Kidney (tissue), 14 donors: Measurements from ENCODE around the gene PJVK. TPM values are rescaled to one million over a fixed set of nuclear protein-coding genes. Genes with fewer than 3 reads are reported as not detected.

Source experiments
- DNase-seq, 5 donors: peaks; one replicate each; pipeline ENCODE4 v3.0.0-alpha.2; 2013 to 2020
- FAIRE-seq: peaks from 2 replicates; lab custom pipeline; 2012; peaks lifted over from hg19 to GRCh38; lab: Jason Lieb, UNC
- H3K27ac ChIP-seq, 2 donors: one replicate each; pipeline ENCODE4 v1.7.0; 2013; ENCODE audit warnings: low read depth in 2 of 2, low read length in 2 of 2, inconsistent platforms in 1 of 2
- H3K27me3 ChIP-seq: one replicate; pipeline ENCODE4 v1.7.1; 2013; ENCODE audit warnings: low read length, inconsistent platforms; ENCODE audit not compliant: control insufficient read depth, insufficient read depth
- H3K36me3 ChIP-seq, 3 donors: one replicate each; pipeline versions ENCODE4 v1.7.0 to v1.7.1; 2013; ENCODE audit warnings: low read length in 3 of 3, control low read depth in 1 of 3, inconsistent platforms in 1 of 3; ENCODE audit not compliant: insufficient read depth in 3 of 3, control insufficient read depth in 2 of 3
- H3K4me1 ChIP-seq, 3 donors: one replicate each; pipeline versions ENCODE4 v1.7.0 to v1.7.1; 2013; ENCODE audit warnings: low read length in 3 of 3, inconsistent platforms in 1 of 3, low read depth in 1 of 3; ENCODE audit not compliant: control insufficient read depth in 2 of 3, insufficient read depth in 2 of 3
- H3K4me3 ChIP-seq, 3 donors: one replicate each; pipeline versions ENCODE4 v1.7.0 to v1.8.1; 2013; ENCODE audit warnings: low read length in 3 of 3, control low read depth in 1 of 3, inconsistent platforms in 1 of 3
- H3K9ac ChIP-seq, 3 donors: one replicate each; pipeline versions ENCODE4 v1.7.0 to v1.7.1; 2013; ENCODE audit warnings: low read length in 3 of 3, control low read depth in 1 of 3, inconsistent platforms in 1 of 3
- H3K9me3 ChIP-seq, 3 donors: one replicate each; pipeline versions ENCODE4 v1.7.0 to v1.7.1; 2013; ENCODE audit warnings: low read length in 3 of 3, control low read depth in 1 of 3, inconsistent platforms in 1 of 3; ENCODE audit not compliant: control insufficient read depth in 2 of 3, insufficient read depth in 1 of 3
- CTCF ChIP-seq: IDR thresholded peaks from 3 replicates; pipeline ENCODE4 v1.5.1; 2012; ENCODE audit warnings: mild to moderate bottlenecking, moderate library complexity, borderline replicate concordance; ENCODE audit not compliant: insufficient read depth; ENCODE audit errors: extremely low read depth
- intact Hi-C: fragments of 100-400 bp; cut with DNase I; formaldehyde crosslinking; loops from one replicate; pipeline ENCODE4 v1.11.1; 2022
- polyA plus RNA-seq: library from polyadenylated mRNA; stranded (reverse); fragments of 350-450 nt; fragmentation: Illumina TruSeq; extraction: RNeasy Lipid Tissue Mini Kit (QIAGEN cat#74804); gene quantifications from one replicate; pipeline ENCODE4 v1.2.3, GENCODE V29; 2014; ENCODE audit warnings: low read depth, low replicate concordance; ENCODE audit not compliant: insufficient read depth
- total RNA-seq: library from RNA; stranded (reverse); fragmentation: NEBNext Ultra II Directional; extraction: Animal tissue kit (Norgen Biotek cat#: 25700); gene quantifications from one replicate; pipeline ENCODE4 v1.2.1, GENCODE V29; 2021
- donor health status: control.
- donor health status: control.
- donor health status: control.
- donor health status: control.
- donor health status: control.
- donor health status: DM: yes; HTN: yes; CAD: no.
- donor health status: Normal renal cell carcinoma (clear cell type).

PJVK gene
- total and polyA plus RNA-seq, 2 donors from 2014 or later, result 4.3 to 6.2 TPM

- Histone ChIP-seq H3K9me3 (no peaks in the 10 kb centered on the region), H3K36me3 (no peaks in the 10 kb centered on the region), H3K4me3 (peak overlapping the region; percentile 86 to 99 (median 97)), H3K27ac (peak overlapping the region; percentile 93 to 96), H3K4me1 (peaks cover 0 to 23% (median 7%) of the 10 kb centered on the region in 3 donors), H3K9ac (peak overlapping the region in 2 of 3 donors; percentile 90 to 99), H3K27me3 (no peaks in the 10 kb centered on the region)
- DNase-seq, result no peak
- FAIRE-seq, result no peak
- intact Hi-C loops, result no loop called here
- TF ChIP-seq CTCF, result no peak
These were observed 28.1 kb downstream of the PJVK start for GRCh38 chr2:178479275-178479616.

GRCh38 chr2:178479758-178480226 is 28.6 kb downstream of the PJVK start:
- FAIRE-seq (no peak), DNase-seq (no peak)
- Histone ChIP-seq H3K36me3 (no peaks in the 10 kb centered on the region), H3K9ac (peak overlapping the region in 1 of 3 donors; percentile 36), H3K4me1 (peaks cover 0 to 23% (median 12%) of the 10 kb centered on the region in 3 donors), H3K27ac (peak overlapping the region; percentile 79 to 93), H3K9me3 (no peaks in the 10 kb centered on the region), H3K27me3 (no peaks in the 10 kb centered on the region), H3K4me3 (peak overlapping the region; percentile 31 to 97 (median 59))
- no peak for TF ChIP-seq CTCF
- intact Hi-C loops, result no loop called here

DNA sequence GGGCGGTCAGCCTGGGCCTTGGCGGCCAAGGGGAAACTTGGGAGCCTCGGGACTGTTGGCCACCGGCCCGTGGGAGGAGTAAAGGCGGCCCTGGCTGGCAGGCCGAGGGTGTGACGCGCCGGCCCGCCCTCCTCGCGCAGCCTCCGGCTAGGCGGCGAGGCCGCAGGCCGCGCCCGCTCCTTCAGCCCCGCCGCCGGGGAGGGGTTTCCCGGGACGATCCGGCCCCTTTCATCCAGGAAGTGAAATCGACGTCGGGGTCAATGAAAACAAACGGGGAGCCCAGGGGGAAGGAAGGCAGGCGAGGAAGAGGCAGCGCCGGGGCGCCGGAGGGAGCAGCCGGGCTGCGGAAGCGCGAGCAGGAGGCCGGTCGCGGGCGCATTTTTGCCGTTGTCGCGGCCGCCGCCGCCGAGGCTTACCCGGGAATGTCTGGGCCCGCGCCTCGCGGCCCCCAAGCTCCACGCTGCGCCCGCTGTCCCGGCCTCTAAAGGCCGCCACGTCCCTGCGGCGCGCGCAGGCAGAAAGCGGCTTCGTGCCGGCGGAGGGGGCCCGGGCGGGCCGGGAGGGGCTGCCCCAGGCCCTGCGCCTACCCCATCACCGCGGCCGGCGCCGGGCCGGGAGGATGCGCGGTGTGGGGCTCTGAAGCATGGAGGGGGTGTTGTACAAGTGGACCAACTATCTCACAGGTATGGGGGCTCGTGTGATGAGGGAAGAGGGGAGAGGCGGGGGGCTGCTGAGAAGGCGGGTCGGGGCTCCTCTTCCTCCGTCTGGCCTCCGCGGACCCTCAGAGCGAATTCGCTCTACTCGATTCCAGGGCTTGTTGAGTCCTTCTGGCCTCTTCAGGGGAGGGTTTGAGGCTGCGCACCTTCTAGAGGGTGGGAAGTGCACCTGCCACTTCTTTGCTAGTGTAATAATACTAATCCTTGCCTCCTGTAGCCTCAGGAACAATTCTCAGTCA is 29.3 kb downstream of the PJVK start, which contains the start of gene PLEKHA3:
Gene PLEKHA3, plus strand, starts transcription at position 231 of the 955 bp plus-strand sequence. Its CDS starts 413 bp downstream, at position 644.
- peaks cover 0 to 23% (median 12%) of the 10 kb centered on the region in 3 donors for H3K4me1 ChIP-seq
- H3K27ac ChIP-seq, result peak within 1 kb of the TSS; percentile 93 to 96
- no peaks in the 10 kb centered on the region for H3K36me3 ChIP-seq
- H3K27me3 ChIP-seq, result no peaks in the 10 kb centered on the region
- H3K9me3 ChIP-seq, result no peaks in the 10 kb centered on the region
- peak within 1 kb of the TSS; percentile 63 to 99 (median 90) for H3K9ac ChIP-seq
- intact Hi-C loops, result no loop called here
- DNase-seq (peak; percentile 91 to 99 (median 95)), FAIRE-seq (no peak)
- no peak for TF ChIP-seq CTCF
- H3K4me3 ChIP-seq, result peak within 1 kb of the TSS; percentile 95 to 99 (median 97)
